Adrenal gland (tissue), 5 donors: ENCODE measurements around the gene LY6G6C.

Experiments used
- CTCF ChIP-seq, 6 experiments: fragments of 450-650 bp in 4 of 6; fragments of 200-600 bp in 2 of 6; sonication (generic) in 1 of 6; IDR thresholded peaks; 1 replicate in 5 of 6; 2 replicates in 1 of 6; pipeline versions ENCODE4 v1.5.1 to v1.8.0; 2016 to 2021; ENCODE audit warnings: antibody characterized with exemption in 6 of 6, mild to moderate bottlenecking in 2 of 6, moderate library complexity in 1 of 6
- POLR2A ChIP-seq, 2 donors: fragments of 450-650 bp; IDR thresholded peaks; one replicate each; pipeline ENCODE4 v1.6.1; 2017; ENCODE audit warnings: antibody characterized with exemption in 2 of 2, mild to moderate bottlenecking in 2 of 2, moderate library complexity in 1 of 2
- donor health status: DM: no; HTN: no; CAD: no.

GRCh38 chr6:31727034-31727716 is 5.6 kb upstream of the LY6G6C start:
- TF ChIP-seq CTCF (IDR thresholded peaks at IDR 0.05) (no peak), POLR2A (IDR thresholded peaks at IDR 0.05) (no peak)
